Measurements from ENCODE around the gene ABCB11.

- TF ChIP-seq CTCF (IDR thresholded peaks at IDR 0.05) (no peak), POLR2A (IDR thresholded peaks at IDR 0.05; ENCODE audit: low read depth) (no peak), EP300 (IDR thresholded peaks at IDR 0.05) (no peak)
Observed at GRCh38 chr2:169006665-169007064, 24.5 kb downstream of the ABCB11 start.
